HT1080 (cell line): ENCODE measurements around the gene RNF26. TPM values are rescaled to one million over a fixed set of nuclear protein-coding genes. Genes with fewer than 3 reads are reported as not detected.

Experiments
- DNase-seq: peaks from one replicate; pipeline ENCODE4 v3.0.0-alpha.2; 2015; ENCODE audit warnings: low read depth
- total RNA-seq: library from RNA; depleted of rRNA; stranded (reverse); fragments of >200 nt; shearing (Covaris generic); gene quantifications from 2 replicates; pipeline ENCODE4 v1.2.3, GENCODE V29; 2014

Gene RNF26
- total RNA-seq, 1 experiment from 2014 or later = 12.1 TPM

GRCh38 chr11:119335655-119336543, 1.6 kb downstream of the RNF26 start:
- DNase-seq = no peak

GRCh38 chr11:119336744-119337469, 2.6 kb downstream of the RNF26 start:
- DNase-seq = no peak

GRCh38 chr11:119337581-119338317, 3.4 kb downstream of the RNF26 start:
- peak; percentile 76 for DNase-seq

GRCh38 chr11:119338318-119338890, 4.1 kb downstream of the RNF26 start:
- peak; percentile 77 for DNase-seq

GRCh38 chr11:119338965-119339588, 4.8 kb downstream of the RNF26 start:
- DNase-seq = no peak

GRCh38 chr11:119339589-119340334, 5.4 kb downstream of the RNF26 start:
- no peak for DNase-seq

- peak; percentile 32 for DNase-seq
Observed at GRCh38 chr11:119340335-119341221, 6.3 kb downstream of the RNF26 start, which contains the start of gene C1QTNF5. Gene C1QTNF5 (minus strand): TSS chr11:119340883. CDS start chr11:119340397, 486 bp downstream.

GRCh38 chr11:119341222-119342022, 7.1 kb downstream of the RNF26 start:
- no peak for DNase-seq

- no peak for DNase-seq
Observed at GRCh38 chr11:119342023-119342300, 7.6 kb downstream of the RNF26 start.

- DNase-seq = no peak
Observed at GRCh38 chr11:119342362-119343130, 8.2 kb downstream of the RNF26 start.

- no peak for DNase-seq
Observed at GRCh38 chr11:119343726-119344125, 9.4 kb downstream of the RNF26 start.

GRCh38 chr11:119344291-119345010, 10.1 kb downstream of the RNF26 start:
- no peak for DNase-seq

- DNase-seq = no peak
Observed at GRCh38 chr11:119345685-119346084, 11.4 kb downstream of the RNF26 start.

- DNase-seq = no peak
Observed at GRCh38 chr11:119346605-119347004, 12.3 kb downstream of the RNF26 start, which contains the start of gene MFRP. Gene MFRP (minus strand): TSS chr11:119346705. CDS start chr11:119346513, 192 bp downstream.

- no peak for DNase-seq
Observed at GRCh38 chr11:119347242-119347641, 12.9 kb downstream of the RNF26 start.

GRCh38 chr11:119347940-119348605, 13.7 kb downstream of the RNF26 start:
- DNase-seq = no peak
